HG02840 (cell line): ENCODE measurements around the gene RAB7A.

ENCODE experiments used
- ATAC-seq: cut with Tn5 transposase; IDR thresholded peaks from one replicate; pipeline ENCODE4 v1.9.1; 2021; ENCODE audit warnings: mild to moderate bottlenecking, moderate library complexity, moderate number of reproducible peaks; ENCODE audit not compliant: unreplicated experiment, low FRiP score

RAB7A gene

DNA sequence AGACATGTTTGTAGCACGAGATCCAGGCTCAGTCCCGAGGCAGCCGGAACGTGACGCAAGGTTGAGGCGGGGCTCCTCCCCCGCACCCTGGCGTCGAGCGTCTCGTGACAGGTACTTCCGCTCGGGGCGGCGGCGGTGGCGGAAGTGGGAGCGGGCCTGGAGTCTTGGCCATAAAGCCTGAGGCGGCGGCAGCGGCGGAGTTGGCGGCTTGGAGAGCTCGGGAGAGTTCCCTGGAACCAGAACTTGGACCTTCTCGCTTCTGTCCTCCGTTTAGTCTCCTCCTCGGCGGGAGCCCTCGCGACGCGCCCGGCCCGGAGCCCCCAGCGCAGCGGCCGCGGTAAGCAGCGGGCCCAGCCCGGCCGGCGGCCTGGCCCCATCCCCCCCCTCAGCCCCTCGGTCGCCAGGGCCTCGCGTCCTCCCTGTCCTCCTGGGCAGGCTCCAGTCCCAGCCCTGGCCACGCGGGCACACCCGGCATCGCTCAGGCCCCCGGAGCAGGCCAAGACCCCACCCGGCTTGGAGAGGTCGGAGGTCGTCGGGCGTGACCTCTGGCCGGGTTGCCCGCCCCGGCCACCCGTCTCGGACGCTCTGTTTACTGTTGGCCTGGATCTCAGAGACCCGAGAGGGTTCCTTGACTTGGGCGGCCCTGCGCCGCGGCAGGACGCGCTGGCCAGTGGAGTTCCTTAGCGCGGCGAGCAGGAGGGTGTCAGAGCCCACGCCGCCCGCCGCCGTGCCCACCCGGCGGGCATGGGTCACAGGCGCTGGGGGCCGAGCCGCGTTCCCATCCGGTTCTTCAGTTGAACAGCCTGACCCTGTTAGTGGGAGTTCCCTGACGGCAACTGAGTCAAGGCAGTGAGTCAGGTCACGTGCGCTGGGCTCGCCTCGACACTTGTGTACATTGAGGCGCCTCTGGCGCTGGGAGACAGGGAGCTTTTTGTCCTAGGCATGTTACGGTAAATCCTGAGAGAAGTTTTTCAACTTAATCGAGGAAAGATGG lies at the start of gene RAB7A:
RAB7A (plus strand) TSS at position 161 of the 994 bp plus-strand sequence. CDS start 69,185 bp downstream, outside the sequence.
- ATAC-seq, result peak; percentile 90

DNA sequence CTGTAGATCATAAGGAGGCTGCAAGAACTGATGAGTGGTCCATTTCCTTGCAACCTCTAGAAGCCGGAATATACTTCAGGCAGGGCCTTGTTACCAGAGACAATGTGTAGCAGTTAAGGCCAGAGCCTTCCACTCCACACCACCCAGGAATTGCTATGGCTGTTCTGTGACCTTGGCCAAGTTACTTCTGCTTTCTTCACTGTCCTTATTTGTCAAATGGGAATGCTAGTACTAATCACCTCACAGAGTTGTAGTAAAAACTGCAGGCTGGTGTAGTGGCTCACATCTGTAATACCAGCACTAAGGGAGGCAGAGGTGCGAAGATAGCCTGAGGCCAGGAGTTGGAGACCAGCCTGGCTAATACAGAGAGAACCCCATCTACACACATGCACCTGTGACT lies 46.6 kb upstream of the RAB7A start:
- no peak for ATAC-seq

DNA sequence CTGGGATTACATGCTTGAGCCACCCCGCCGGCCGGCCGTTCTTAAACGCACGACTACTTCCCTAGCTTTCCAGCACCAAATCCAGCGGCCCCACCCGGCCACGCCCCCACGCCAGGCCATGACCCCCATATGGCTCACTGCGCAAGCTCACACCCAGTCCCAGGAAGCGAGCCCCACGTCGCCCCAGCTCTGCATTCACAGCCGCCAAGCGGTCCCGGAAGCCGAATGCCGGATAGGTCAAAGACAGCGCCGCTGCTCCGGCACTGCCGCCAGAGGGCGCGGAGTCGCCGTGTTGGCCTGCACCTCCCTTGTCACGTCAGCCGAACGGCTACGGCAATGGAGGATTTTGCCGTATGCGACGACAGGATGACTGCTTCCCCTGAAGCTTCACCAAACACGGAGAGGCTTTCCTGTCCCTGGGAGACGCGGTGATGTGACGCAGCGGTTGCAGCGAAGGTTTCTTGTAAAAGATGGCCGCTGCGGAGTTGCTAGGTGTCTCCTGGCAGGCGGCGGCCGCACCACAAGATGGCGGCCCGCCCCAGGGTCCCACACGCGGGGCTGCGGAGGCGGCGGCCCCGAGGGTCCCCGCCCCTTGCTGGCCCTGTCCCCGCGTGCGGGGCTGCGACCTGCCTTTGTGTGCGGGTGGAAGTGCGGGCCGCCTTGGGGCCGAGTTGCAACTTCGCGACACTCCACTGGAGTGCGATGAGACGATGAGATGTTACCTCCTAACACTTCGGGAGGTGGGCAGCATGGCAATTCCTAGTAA lies 45.2 kb upstream of the RAB7A start:
- ATAC-seq, result peak; percentile 94

DNA sequence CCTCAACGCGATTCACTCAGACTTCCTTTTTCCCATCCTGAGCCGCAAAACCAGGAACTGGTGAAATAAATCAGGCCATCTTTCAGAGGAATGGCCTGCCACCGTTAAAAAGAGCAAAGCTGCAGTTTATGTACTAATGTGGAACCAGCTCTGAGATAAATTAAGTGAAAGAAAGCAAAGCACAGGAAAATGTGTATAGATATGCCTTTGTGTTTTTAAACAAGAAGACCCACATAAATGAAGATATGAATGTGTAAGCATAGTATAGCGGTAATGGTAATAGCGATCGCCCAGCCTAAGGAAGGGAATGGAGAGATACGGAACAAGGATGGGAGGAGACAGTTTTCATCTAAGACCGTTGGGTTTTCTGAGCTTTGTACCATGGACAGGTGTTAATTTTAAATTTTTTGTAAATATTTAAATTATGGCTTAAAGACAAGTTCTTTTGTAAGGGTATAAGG lies 44.6 kb upstream of the RAB7A start:
- ATAC-seq, result no peak

DNA sequence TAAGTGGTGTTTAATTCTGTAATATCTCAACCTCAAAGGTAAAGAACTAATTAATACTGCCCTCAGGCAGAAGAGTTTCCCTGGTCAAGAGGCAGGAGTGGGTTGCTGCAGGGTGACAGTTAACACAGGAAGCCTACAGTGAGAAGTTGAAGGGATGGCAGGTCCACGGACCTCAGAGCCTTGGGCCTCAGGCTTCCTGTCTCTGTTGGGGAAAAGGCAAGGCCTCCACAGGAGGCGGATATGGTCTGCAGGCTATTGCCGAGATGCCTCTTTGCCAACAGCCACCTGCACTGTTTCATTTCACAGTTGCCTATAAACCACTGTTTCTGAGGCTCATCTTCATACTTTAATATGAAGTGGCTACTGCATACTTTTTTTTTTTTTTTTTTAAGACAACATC lies 42.0 kb upstream of the RAB7A start:
- ATAC-seq, result no peak

DNA sequence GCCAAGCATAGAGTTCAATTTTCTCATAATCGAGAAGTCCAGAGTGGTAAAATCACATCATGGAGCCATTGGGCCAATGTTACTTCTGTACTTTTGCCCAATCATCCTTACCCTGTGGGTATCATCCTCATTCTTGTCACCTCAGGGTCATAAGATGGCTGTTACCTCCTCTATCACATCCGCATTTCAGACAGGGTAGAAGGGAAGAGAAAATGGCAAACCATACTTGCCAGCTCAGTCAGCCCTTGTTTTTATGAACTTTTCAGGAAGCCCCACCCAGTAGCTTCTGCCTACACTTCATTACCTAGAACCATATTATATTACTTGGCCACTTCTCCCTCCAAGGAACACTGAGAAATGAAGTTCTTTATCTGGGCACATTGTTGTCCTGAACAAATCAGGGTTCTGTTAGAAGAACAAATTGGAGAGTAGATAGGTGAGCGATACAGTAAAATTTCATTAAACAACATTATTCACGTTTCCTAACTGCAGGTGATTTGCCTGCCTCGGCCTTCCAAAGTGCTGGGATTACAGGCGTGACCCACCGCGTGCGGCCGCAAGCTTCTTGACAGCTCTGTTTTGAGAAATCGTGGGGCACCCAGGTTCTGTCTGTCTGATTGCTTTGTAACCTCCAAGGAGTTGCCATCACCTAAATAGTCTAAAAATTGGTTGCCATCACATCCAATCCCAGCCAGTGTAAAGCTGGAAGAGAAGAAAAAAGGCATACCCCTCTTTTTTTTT lies 40.8 kb upstream of the RAB7A start:
- no peak for ATAC-seq

DNA sequence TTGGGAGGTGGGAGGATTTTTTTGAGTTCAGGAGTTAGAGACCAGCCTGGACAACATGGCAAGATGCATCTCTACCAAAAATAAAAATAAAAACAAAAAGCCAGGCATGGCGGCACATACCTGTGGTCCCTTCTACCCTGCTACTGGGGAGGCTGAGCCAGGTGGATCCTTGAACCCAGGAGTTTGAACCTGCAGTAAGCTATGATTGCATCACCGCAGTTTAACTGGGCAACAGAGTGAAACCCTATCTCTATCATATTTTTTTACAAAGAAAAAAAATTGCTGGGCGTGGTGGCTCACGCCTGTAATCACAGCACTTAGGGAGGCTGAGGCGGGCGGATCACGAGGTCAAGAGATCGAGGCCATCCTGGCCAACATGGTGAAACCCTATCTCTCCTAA lies 39.5 kb upstream of the RAB7A start:
- ATAC-seq, result no peak

DNA sequence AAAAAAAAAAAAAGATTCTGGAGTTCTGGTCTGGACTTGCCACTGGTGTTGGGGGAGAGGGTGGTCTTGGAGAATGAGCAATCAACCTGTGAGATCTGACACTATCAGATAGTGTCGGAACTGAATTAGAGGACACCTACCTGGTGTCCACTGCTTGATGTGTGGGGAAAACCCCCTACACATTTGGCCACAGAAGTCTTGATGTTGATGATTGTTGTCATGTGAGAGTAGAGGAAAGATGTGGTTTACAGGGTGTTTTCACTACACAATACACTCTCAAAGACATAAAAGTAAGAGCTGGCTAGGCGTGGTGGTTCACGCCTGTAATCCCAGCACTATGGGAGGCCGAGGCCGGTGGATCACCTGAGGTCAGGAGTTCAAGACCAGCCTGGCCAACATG lies 36.9 kb upstream of the RAB7A start:
- ATAC-seq, result no peak

DNA sequence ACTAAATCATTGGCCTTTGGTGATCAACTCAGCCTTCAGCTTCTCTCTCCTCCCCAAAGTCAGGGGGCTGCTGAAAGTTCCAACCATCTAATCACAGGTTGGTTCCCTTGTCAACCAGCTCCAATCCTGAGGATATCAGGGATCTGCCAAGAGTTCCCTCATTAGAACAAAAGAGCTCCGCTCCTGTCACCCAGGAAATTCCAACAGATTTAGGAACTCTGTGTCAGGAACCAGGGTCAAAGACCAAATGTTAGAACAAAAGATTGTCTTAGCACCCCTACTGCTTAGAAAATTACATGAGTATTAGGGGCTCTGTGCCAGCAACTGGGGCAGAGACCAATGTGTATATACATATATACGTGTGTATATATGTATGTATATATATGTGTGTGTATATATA lies 32.3 kb upstream of the RAB7A start:
- ATAC-seq, result no peak

DNA sequence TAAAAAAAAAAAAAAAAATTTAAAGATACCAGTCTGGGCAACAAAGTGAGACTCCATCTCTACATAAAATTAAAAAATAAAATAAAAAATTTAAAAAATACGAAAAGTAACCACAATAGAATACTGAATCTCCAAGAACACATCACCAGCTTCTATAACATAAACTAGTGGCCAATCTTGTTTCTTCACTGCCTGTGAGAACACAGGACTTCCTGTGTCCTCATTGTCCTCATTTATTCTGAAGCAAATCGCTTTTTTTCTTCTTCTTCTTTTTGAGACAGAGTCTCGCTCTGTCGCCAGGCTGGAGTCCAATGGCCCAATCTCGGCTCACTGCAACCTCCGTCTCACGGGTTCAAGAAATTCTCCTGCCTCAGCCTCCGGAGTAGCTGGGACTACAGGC lies 28.6 kb upstream of the RAB7A start:
- no peak for ATAC-seq

DNA sequence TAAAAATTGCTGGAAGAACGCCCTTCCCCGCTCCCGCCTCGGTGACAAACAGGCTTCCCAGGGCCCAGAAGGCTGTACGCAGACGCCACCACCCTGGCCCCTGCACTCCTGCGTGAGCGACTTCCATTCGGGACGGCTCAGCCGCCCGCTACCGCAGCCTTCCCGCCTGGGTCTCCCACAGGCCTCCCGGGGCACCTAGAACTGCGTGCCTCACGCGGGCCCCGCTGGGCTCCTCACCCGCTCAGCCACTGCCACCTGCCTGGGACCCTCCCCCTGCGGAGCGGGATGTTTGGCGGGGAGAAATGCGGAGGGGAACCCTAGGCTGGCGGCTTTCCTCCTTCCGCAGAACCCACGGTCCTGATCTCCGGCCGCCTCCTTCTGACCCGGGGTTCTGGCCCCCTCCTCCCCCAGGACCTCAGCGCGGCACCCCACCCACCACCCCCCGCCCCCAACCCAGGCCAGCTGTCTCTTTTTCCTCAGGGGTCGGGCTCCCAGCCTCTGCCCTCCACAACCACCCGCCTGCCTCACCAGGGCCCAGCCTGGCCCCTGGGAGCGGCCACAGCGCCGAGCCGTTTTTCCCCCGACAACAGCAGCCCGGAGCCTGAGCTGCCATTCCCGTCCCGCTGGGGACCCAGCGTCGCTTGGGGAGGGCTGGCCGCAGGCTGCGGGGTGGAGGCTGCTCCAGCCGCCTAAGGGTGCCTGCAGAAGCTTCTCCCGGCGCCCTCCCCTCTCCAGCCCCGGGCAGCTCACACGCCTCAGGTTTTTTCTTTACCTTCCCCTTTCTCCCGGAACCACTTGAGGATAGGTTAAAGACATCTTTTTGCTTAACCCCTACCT lies 27.6 kb upstream of the RAB7A start:
- no peak for ATAC-seq

DNA sequence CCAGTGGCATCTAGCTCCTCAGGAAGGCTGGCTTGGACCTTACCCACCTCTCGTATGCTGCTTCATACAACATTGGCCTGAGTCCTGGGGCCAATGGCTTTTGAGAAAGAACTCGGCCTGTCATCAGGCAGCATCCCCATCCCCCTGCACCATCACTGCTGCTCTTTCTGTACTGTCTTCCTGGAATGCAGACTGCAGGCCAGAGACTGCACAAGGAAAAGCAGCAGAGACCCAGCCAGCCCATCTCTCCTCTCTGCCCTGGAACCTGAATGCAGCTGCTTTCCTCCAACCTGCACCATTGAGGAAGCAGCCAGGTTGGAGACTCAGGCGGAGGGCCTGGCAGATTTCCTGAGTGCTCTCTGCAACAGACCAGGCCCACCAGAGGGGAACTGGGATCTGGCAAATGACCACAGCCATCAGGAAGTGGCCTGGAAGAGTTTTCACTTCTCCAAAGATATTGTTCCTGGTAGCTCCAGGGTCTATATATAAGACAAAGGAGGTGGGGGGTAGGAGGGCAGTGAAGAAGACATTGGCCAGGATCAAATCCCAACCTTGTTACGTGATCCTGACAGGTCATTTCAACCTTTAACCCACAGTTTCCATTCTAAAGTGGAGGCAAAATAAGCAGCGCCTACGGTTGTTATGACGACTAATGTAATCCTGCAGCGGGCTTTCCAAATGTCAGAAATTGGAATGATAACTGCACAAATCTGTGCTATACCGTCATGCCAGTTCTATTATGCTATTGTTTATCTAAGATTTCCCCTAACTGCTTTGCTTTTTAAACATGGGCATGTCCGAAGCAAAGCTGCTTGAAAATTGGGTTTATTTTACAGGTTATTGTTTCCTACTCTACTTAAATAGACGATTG lies 24.4 kb upstream of the RAB7A start:
- no peak for ATAC-seq

DNA sequence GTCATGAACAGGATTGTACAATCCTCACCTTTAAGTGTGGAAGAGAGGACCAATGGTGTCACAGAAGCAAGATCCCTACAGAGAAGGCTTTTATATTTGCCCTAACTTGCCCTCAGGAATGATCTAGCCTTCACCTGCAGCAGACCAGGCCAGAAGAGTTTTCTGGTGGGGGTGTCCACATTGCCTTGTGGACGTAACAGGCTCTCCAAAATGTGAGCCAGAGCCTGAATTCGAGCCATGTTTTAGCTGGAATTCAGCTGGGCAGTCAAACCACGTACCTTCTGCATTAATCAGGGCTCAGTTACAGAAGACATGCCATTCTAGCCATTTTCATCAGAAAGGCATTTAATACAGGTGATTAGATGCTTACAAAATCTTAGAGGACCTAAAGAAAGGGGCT lies 23.6 kb upstream of the RAB7A start:
- ATAC-seq, result no peak

DNA sequence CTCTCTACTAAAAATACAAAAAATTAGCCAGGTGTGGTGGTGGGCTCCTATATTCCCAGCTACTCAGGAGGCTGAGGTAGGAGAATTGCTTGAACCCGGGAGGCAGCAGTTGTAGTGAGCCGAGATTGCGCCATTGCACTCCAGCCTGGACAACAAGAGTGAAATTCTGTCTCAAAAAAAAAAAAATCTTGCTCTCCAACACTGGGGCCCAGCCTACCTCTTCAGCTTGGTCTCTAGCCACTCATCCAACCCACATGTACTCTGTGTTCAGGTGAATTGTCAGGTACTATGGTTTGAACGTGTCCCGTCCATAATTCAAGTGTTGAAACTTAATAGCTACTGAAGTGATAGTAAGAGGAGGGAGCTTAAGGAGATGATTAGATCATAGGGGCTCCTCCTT lies 22.4 kb upstream of the RAB7A start:
- ATAC-seq, result no peak

DNA sequence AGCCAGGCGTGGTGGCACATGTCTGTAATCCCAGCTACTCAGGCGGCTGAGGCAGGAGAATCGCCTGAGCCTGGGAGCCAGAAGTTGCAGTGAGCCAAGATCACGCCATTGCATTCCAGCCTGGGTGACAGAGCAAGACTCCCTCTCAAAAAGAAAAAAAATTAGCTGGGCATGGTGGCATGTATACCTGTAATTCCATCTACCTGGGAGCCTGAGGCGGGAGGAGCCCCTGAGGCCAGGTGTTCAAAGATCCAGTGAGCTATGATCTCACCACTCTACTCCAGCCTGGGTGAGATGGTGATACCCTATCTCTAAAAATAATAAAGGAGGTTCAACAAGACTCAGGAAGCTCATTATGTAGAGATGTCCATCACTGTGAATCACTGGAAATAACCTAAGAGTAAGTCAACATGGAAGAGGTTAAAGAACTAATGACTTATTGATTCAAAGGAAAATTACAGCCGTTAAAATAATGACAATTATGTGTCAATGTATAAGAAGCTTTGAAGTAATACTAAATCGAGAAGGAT lies 19.8 kb upstream of the RAB7A start:
- ATAC-seq, result no peak

DNA sequence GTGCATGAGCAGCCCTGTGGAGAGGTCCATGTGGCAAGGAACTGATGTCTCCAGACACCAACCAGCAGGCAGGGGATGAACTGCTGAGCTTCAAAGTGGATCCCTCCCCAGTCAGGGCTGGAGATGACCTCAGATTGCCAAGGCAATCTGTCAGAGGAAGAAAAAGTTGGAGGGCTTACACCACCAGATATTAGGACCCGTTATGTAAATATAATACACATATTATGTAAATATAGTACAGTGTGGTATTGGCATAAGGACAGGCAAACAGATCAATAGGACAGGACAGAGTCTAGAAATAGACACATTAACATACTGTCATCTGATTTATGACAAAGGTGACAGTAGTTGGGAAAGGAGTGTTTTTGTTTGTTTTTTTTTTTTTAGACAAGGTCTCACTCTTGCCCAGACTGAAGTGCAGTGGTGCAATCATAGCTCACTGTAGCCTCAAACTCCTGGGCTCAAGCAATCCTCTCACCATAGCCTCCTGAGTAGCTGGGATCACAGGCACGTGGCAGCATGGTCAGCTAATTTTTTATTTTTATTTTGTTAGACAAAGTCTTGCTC lies 18.0 kb upstream of the RAB7A start:
- ATAC-seq, result no peak

DNA sequence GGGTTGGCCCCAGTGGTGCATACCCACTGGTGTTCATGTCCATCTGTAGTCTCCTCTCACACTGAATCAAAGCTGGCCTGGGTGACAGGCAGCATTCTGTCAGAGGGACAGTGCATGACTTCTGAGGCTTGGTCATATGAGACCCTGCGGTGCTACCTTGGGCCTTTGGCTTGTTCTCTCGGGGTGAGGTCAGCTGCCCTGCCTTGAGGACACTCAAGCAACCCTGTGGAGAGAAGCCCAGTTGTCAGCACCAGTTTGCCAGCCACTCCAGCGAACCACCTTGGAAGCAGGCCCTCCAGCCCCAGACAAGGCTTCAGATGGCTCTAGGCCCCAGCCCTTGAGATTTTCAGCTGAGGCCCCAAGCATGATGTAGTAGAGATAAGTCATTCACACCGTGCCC lies 16.9 kb upstream of the RAB7A start:
- ATAC-seq, result no peak

DNA sequence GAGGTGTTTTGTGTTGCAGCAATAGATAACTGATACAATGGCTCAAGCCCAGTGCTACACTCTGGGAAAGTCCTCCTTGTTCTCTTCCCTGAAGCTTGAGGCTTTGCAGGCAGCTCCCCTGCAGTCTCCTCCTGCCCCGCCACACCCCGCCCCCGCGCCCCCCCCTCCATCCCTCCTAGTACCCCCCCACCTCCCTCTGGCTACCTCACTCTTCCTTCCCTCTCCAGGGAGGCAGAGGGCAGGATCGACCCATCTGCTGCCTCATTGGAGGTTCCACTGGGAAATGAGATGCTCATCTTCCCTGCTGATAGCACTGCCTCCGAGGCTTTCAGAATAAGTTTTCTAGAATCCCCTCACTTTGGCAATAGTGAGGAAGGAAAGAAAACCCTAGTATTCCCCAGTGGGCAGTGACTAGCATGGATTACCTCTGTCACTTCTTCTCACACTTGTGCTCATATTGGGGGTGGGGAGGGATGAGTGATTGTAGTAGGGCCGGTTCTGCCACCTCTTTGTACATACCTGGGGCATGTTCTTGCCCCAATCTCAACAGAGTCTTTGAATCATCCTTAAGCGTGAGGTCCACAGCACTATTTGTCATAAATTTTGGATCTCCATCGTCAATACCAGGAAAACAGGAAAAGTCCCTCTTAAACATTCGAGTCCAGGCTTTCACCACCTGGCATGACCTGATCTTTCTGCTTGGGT lies 16.3 kb upstream of the RAB7A start:
- ATAC-seq, result no peak
